ENCODE results near the gene BICC1. TPM values are rescaled to one million over a fixed set of nuclear protein-coding genes. Genes with fewer than 3 reads are reported as not detected.

Gene BICC1
- total and polyA plus RNA-seq, 2 donors (not counting 3 experiments of a cell fraction or from before 2014, with no cell fraction given) = 0.06 to 0.29 TPM

GRCh38 chr10:58587676-58588075 is 75.0 kb downstream of the BICC1 start:
- Histone ChIP-seq H3K9me3 (replicated peaks; ENCODE audit: control insufficient read depth, insufficient read depth, low read length) (no peaks in the 10 kb centered on the region), H3K36me3 (ENCODE audit: control insufficient read depth in 2 of 2, extremely low read depth in 1 of 2, insufficient read depth in 2 of 2, low read length in 2 of 2) (no peaks in the 10 kb centered on the region), H3K4me2 (ENCODE audit: insufficient read depth, low read length) (no peak overlapping the region), H3K9me1 (replicated peaks; ENCODE audit: control insufficient read depth, extremely low read depth, insufficient read depth, low read length) (no peaks in the 10 kb centered on the region), H3K27me3 (ENCODE audit: control insufficient read depth in 2 of 2, insufficient read depth in 2 of 2, low read length in 2 of 2) (no peaks in the 10 kb centered on the region), H4K20me1 (replicated peaks; ENCODE audit: control insufficient read depth, extremely low read depth, insufficient read depth, low read length) (no peaks in the 10 kb centered on the region), H3K27ac (ENCODE audit: insufficient read depth, low read depth, low read length) (no peak overlapping the region), H3K9ac (replicated peaks; ENCODE audit: extremely low read depth, insufficient read depth, low read length) (no peak overlapping the region), H3K4me3 (replicated peaks in 1 of 3; ENCODE audit: insufficient read depth in 1 of 3, low read depth in 1 of 3, low read length in 3 of 3) (no peak overlapping the region), H3K4me1 (ENCODE audit: control insufficient read depth, extremely low read depth, insufficient read depth, low read length) (no peaks in the 10 kb centered on the region), H3K79me2 (ENCODE audit: control insufficient read depth, insufficient read depth, low read length) (no peaks in the 10 kb centered on the region), H2AFZ (ENCODE audit: low read depth, low read length) (no peak overlapping the region)
- CTCF ChIA-PET = interaction anchor here (1.5 kb wide), 1 partner anchor 56 kb away, joined by 5 read pairs; no protein-coding TSS in a partner anchor
- no peak for FAIRE-seq
- no peak for DNase-seq (ENCODE audit: low read depth, low spot score)
- intact Hi-C loops (cut with micrococcal nuclease) (no loop called here), dilution Hi-C loops (cut with MboI; ENCODE audit: extremely low pct_ligation_motif_present, low sequenced_read_pairs) (no loop called here)
- POLR2A ChIA-PET = no interaction called here
- BruUV-seq (replicated peaks) = no TSS peak
- TF ChIP-seq POLR2AphosphoS5 (IDR thresholded peaks at IDR 0.05; ENCODE audit: insufficient read depth, low read depth, low read length) (no peak), EZH2 (IDR thresholded peaks at IDR 0.05; ENCODE audit: borderline replicate concordance, low read depth, low read length, severe bottlenecking) (no peak), FOS (IDR thresholded peaks at IDR 0.05; ENCODE audit: borderline replicate concordance, insufficient read depth, low read length) (no peak), CTCF (IDR thresholded peaks at IDR 0.05; ENCODE audit: extremely low read depth in 1 of 2, insufficient read depth in 1 of 2, low read depth in 1 of 2, low read length in 2 of 2) (no peak), MAX (IDR thresholded peaks at IDR 0.05; ENCODE audit: insufficient read depth, insufficient read length) (no peak), JUN (IDR thresholded peaks at IDR 0.05; ENCODE audit: borderline replicate concordance, insufficient read depth, insufficient read length, low read depth) (no peak), POLR2A (IDR thresholded peaks at IDR 0.05; ENCODE audit: low read depth, low read length) (no peak), GATA2 (IDR thresholded peaks at IDR 0.05; ENCODE audit: insufficient read depth, insufficient read length, low read depth, low read length) (no peak), MYC (IDR thresholded peaks at IDR 0.05; ENCODE audit: low read depth, low read length) (no peak)
